ENCODE measurements around the gene CNIH3. TPM values are rescaled to one million over a fixed set of nuclear protein-coding genes. Genes with fewer than 3 reads are reported as not detected.

CNIH3 gene
- total RNA-seq, 1 experiment from 2014 or later: 4.2 TPM

- H2BK12ac ChIP-seq (ENCODE audit: insufficient read length, low read depth, low read length): no peak overlapping the region
- H3K27me3 ChIP-seq (ENCODE audit: insufficient read depth, low read length): no peaks in the 10 kb centered on the region
- no peak overlapping the region for H2BK5ac ChIP-seq (ENCODE audit: insufficient read length, low read length)
- no peaks in the 10 kb centered on the region for H3K4me1 ChIP-seq (ENCODE audit: insufficient read depth, low read length)
- no peaks in the 10 kb centered on the region for H3K23me2 ChIP-seq (ENCODE audit: insufficient read length, low read depth, low read length, poor library complexity, severe bottlenecking)
- Mint-ChIP-seq H3K4me3 (no peak overlapping the region), H3K27me3 (ENCODE audit: low read depth) (no peaks in the 10 kb centered on the region; the same call in 1 of the 2 replicates), H3K36me3 (ENCODE audit: insufficient read depth in 1 of 3, low read depth in 3 of 3) (no peaks in the 10 kb centered on the region), H3K9me3 (no peaks in the 10 kb centered on the region), H3K27ac (no peak overlapping the region), H3K4me1 (peaks cover 21 to 25% of the 10 kb centered on the region in 2 experiments)
- no peaks in the 10 kb centered on the region for H3K79me1 ChIP-seq (ENCODE audit: insufficient read depth, low read depth, low read length, poor library complexity, severe bottlenecking)
- no peak overlapping the region for H3T11ph ChIP-seq (ENCODE audit: low read length)
- H3K23ac ChIP-seq (ENCODE audit: insufficient read length, low read depth, low read length): no peak overlapping the region
- no peak overlapping the region for H3K56ac ChIP-seq (ENCODE audit: insufficient read length, low read depth, low read length)
- H3K9ac ChIP-seq (ENCODE audit: extremely low read depth, insufficient read length, low read length): no peak overlapping the region
- H3K4ac ChIP-seq (ENCODE audit: low read depth, low read length): no peak overlapping the region
- no peak overlapping the region for H4K5ac ChIP-seq (ENCODE audit: insufficient read length, low read depth, low read length)
- no peak overlapping the region for H4K91ac ChIP-seq (ENCODE audit: insufficient read length, low read depth, low read length)
- H3K79me2 ChIP-seq (ENCODE audit: insufficient read depth, low read length): no peaks in the 10 kb centered on the region
- no peak overlapping the region for H2BK15ac ChIP-seq (ENCODE audit: low read depth, low read length)
- H2BK120ac ChIP-seq (ENCODE audit: low read depth, low read length, poor library complexity, severe bottlenecking): no peak overlapping the region
- DNase-seq: no peak
- WGBS (ENCODE audit: extremely low coverage, insufficient read length, low lambda C conversion rate): no CpG with 5 or more reads among the region's 6 CpGs
- no peaks in the 10 kb centered on the region for H4K20me1 ChIP-seq (ENCODE audit: control insufficient read depth, insufficient read depth, insufficient read length)
- H3K4me2 ChIP-seq (ENCODE audit: insufficient read depth, insufficient read length, low read length): no peak overlapping the region
- H2AK5ac ChIP-seq (ENCODE audit: insufficient read length, low read length): no peak overlapping the region
- no peak overlapping the region for H2BK20ac ChIP-seq (ENCODE audit: low read depth, low read length, poor library complexity, severe bottlenecking)
- H4K8ac ChIP-seq (replicated peaks; ENCODE audit: insufficient read length, low read depth, low read length): no peak overlapping the region
- TF ChIP-seq CTCF (conservative IDR thresholded peaks at IDR 0.05): no peak
- H3K9me3 ChIP-seq (ENCODE audit: control insufficient read depth, low read depth, low read length): no peaks in the 10 kb centered on the region
- no peak overlapping the region for H2AFZ ChIP-seq (ENCODE audit: low read length)
- no peak overlapping the region for H3K27ac ChIP-seq (ENCODE audit: insufficient read length, low read depth, low read length)
- H3K18ac ChIP-seq (ENCODE audit: insufficient read length, low read depth, low read length): no peak overlapping the region
- H3K14ac ChIP-seq (ENCODE audit: insufficient read depth, low read length): no peak overlapping the region
Measured at GRCh38 chr1:224640018-224640417, 23.9 kb downstream of the CNIH3 start.
